ENCODE measurements around the gene SERF1A.
"Not testable (repeated sequence)": the region's sequence is repeated elsewhere in the genome, so short reads cannot be mapped to it uniquely, and the experiment has no call there.

The SERF1A gene

DNA sequence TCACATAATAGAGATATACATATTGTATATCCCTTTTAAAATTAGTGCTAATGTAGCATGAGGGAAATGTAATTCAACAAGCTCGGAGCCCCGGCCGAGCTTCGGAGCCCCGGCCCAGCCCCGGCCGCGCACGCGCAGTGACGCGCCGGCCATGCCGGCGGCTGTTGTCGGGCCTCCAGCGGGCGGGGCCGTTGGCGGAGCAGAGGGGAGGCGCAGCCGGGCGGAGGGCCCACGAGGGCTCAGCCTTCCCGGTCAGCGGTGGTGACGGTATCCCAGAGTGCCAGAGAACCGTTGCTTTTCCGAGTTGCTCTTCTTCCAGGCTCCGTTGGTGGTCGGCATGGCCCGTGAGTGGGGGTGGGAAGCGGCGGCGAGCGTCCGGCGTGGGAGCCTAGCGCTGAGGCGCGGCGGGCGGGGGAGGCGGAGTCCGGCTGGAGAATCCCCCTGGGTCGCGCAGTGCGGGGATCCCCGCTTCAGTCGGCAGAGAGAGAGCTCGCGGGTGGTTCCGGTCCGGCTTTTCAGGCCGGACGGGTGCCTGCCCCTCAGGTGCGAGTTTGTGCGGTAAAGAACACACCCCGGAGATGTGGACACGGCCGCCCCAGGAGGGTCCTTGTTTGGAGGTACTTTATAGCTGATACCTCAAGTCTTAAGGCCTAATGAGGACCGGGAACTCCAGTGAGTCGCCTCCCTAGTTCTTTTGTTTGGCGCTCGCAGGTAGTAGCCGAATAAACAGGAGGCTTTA lies at the start of gene SERF1A:
Gene SERF1A, plus strand, starts transcription at position 137 of the 739 bp plus-strand sequence. Its CDS starts 201 bp downstream, at position 338.
- not testable (repeated sequence) for H4K20me1 ChIP-seq (ENCODE audit: low read depth, low read length); H3K27me3 ChIP-seq (ENCODE audit: low read length); H2AFZ ChIP-seq (ENCODE audit: low read depth, low read length, severe bottlenecking); H3K4me3 ChIP-seq (ENCODE audit: insufficient read depth, low read length, poor library complexity, severe bottlenecking); H3F3A ChIP-seq (ENCODE audit: insufficient read depth); H3K9ac ChIP-seq (ENCODE audit: low read length); H3K36me3 ChIP-seq (ENCODE audit: low read length); H3K4me2 ChIP-seq (ENCODE audit: low read depth, low read length, poor library complexity, severe bottlenecking); H3K79me2 ChIP-seq (ENCODE audit: insufficient read depth, low read length); H3K9me3 ChIP-seq (ENCODE audit: insufficient read depth, low read length); H3K9me2 ChIP-seq (replicated peaks; ENCODE audit: insufficient read depth, low read length); H3K27ac ChIP-seq (ENCODE audit: low read depth, low read length)

DNA sequence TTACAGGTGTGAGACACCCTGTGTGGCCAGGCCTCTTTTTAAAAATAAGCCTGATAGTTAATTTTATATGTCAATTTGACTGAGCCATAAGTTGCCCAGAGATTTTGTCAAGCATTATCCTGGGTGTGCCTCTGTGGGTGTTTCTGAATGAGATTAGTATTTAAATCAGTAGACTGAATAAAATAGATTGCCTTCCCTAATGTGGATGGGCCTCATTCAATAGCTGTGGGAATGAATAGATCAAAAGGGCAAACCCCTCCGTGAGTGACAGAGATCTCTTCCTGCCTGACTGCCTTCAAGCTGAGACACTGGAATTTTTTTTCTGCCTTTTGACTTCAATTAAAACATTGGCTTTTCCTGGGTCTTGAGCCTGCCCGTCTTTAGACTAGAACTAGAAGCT lies 33.7 kb upstream of the SERF1A start:
- not testable (repeated sequence) for H3K4me3 ChIP-seq (ENCODE audit: insufficient read depth, low read length, poor library complexity, severe bottlenecking); H3K79me2 ChIP-seq (ENCODE audit: insufficient read depth, low read length); H3F3A ChIP-seq (ENCODE audit: insufficient read depth); H3K9me3 ChIP-seq (ENCODE audit: insufficient read depth, low read length); H3K27me3 ChIP-seq (ENCODE audit: low read length); H2AFZ ChIP-seq (ENCODE audit: low read depth, low read length, severe bottlenecking); H3K9ac ChIP-seq (ENCODE audit: low read length); H3K9me2 ChIP-seq (replicated peaks; ENCODE audit: insufficient read depth, low read length); H4K20me1 ChIP-seq (ENCODE audit: low read depth, low read length); H3K36me3 ChIP-seq (ENCODE audit: low read length); H3K27ac ChIP-seq (ENCODE audit: low read depth, low read length); H3K4me2 ChIP-seq (ENCODE audit: low read depth, low read length, poor library complexity, severe bottlenecking)

DNA sequence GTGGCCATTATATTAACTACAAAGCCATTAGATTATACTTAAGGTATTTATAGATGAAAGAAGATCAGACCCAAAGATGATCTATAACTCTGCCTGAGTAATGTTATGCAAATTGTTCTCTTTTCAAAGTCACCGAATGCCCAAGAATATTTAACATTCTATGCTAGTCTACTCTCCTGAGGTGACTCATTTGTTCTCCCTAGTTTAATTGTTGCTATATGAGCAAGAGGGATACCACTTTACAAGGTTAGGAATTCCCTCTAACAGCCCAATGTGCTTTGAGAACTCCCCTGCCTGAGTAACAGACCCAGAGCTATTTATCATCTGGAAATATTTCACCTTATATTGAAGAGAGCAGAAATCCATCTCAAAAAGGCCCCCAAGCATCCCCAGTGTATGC lies 29.8 kb upstream of the SERF1A start:
- H3K4me3 ChIP-seq (ENCODE audit: insufficient read depth, low read length, poor library complexity, severe bottlenecking); H3K9me3 ChIP-seq (ENCODE audit: insufficient read depth, low read length); H4K20me1 ChIP-seq (ENCODE audit: low read depth, low read length): not testable (repeated sequence)

DNA sequence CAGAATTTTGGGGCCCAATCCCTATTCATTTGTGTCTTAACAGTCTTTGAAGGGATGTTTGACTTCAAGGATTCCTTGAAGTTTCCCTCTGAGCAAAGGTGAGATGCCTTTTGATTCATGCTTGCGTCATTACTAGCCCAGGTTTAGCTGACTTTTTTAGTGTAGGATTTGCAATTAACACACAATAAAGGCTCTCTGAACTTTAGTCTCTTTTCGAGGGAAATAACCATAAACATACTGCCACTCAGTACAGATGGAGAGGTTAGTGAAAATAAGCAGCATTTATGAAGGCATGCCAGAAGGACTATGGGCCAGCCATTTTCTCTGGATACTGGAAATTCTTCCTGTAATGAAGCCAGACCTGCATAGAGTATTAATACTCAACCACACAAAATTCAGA lies 4.4 kb upstream of the SERF1A start:
- H2AFZ ChIP-seq (ENCODE audit: low read depth, low read length, severe bottlenecking); H3K27ac ChIP-seq (ENCODE audit: low read depth, low read length); H4K20me1 ChIP-seq (ENCODE audit: low read depth, low read length); H3K4me3 ChIP-seq (ENCODE audit: insufficient read depth, low read length, poor library complexity, severe bottlenecking); H3K9me3 ChIP-seq (ENCODE audit: insufficient read depth, low read length); H3K27me3 ChIP-seq (ENCODE audit: low read length); H3F3A ChIP-seq (ENCODE audit: insufficient read depth); H3K36me3 ChIP-seq (ENCODE audit: low read length); H3K9ac ChIP-seq (ENCODE audit: low read length); H3K4me2 ChIP-seq (ENCODE audit: low read depth, low read length, poor library complexity, severe bottlenecking); H3K79me2 ChIP-seq (ENCODE audit: insufficient read depth, low read length); H3K9me2 ChIP-seq (replicated peaks; ENCODE audit: insufficient read depth, low read length): not testable (repeated sequence)

More for the DNA sequence above, 29.8 kb upstream of the SERF1A start:
- not testable (repeated sequence) for H3K27ac ChIP-seq (ENCODE audit: low read depth, low read length); H3K79me2 ChIP-seq (ENCODE audit: insufficient read depth, low read length); H3K27me3 ChIP-seq (ENCODE audit: low read length); H3K36me3 ChIP-seq (ENCODE audit: low read length); H3K9me2 ChIP-seq (replicated peaks; ENCODE audit: insufficient read depth, low read length); H3F3A ChIP-seq (ENCODE audit: insufficient read depth); H3K4me2 ChIP-seq (ENCODE audit: low read depth, low read length, poor library complexity, severe bottlenecking); H2AFZ ChIP-seq (ENCODE audit: low read depth, low read length, severe bottlenecking); H3K9ac ChIP-seq (ENCODE audit: low read length)

DNA sequence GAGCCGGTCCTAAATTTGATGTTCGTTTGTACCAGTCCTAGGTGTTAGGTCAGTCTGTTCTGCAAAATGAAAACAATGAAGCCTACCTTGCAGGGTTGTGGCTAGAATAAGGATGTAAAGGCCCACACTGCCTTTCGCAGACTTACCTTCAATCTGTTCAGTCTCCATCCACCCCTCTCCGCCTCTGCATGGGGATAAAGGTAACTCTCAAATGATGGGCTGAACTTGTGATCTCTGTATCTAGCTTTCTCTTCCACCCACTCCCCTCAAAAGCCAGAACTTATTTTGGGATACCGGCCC lies 753 bp downstream of the SERF1A start:
- not testable (repeated sequence) for H3K9ac ChIP-seq (ENCODE audit: low read length)

DNA sequence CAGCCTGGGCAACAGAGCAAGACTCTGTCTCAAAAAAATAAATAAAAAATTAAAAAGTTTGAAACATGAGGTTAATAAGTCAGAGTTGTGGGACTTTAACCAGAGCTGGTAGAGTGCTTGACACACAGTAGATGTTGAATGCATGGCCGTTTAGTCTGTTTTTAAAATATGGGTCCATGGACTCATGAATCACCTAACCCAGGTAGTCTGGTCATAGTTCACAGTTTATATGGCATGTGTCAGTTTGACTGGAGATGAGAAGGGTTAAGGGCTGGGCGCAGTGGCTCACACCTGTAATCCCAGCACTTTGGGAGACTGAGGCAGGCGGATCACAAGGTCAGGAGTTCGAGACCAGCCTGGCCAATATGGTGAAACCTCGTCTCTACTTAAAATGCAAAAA lies 6.2 kb downstream of the SERF1A start:
- H3K4me3 ChIP-seq (ENCODE audit: insufficient read depth, low read length, poor library complexity, severe bottlenecking); H4K20me1 ChIP-seq (ENCODE audit: low read depth, low read length); H3K4me2 ChIP-seq (ENCODE audit: low read depth, low read length, poor library complexity, severe bottlenecking); H3K9ac ChIP-seq (ENCODE audit: low read length); H3F3A ChIP-seq (ENCODE audit: insufficient read depth); H3K79me2 ChIP-seq (ENCODE audit: insufficient read depth, low read length); H3K9me2 ChIP-seq (replicated peaks; ENCODE audit: insufficient read depth, low read length); H3K36me3 ChIP-seq (ENCODE audit: low read length); H3K9me3 ChIP-seq (ENCODE audit: insufficient read depth, low read length); H2AFZ ChIP-seq (ENCODE audit: low read depth, low read length, severe bottlenecking); H3K27me3 ChIP-seq (ENCODE audit: low read length); H3K27ac ChIP-seq (ENCODE audit: low read depth, low read length): not testable (repeated sequence)

More for the DNA sequence above, 753 bp downstream of the SERF1A start:
- H3F3A ChIP-seq (ENCODE audit: insufficient read depth); H2AFZ ChIP-seq (ENCODE audit: low read depth, low read length, severe bottlenecking); H3K9me3 ChIP-seq (ENCODE audit: insufficient read depth, low read length); H3K9me2 ChIP-seq (replicated peaks; ENCODE audit: insufficient read depth, low read length); H3K4me2 ChIP-seq (ENCODE audit: low read depth, low read length, poor library complexity, severe bottlenecking); H3K36me3 ChIP-seq (ENCODE audit: low read length); H3K27me3 ChIP-seq (ENCODE audit: low read length); H3K79me2 ChIP-seq (ENCODE audit: insufficient read depth, low read length); H4K20me1 ChIP-seq (ENCODE audit: low read depth, low read length); H3K27ac ChIP-seq (ENCODE audit: low read depth, low read length); H3K4me3 ChIP-seq (ENCODE audit: insufficient read depth, low read length, poor library complexity, severe bottlenecking): not testable (repeated sequence)

DNA sequence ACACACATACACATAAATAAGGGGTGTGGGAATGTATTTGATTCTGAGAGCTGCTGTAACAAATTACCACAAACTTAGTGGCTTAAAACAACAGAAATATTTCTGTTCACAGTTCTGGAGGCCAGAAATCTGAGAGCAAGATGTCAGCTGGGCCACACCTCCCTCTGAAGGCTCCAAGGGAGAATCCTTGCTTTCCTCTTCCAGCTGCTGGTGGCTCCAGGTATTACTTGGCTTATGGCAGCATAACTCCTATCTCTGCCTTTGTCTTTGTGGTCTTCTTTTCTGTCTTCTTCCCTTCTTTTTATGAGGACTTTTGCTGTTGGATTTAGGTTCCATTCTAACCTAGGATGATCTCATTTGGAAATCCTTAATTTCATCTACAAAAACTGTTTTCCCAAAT lies 16.4 kb downstream of the SERF1A start:
- not testable (repeated sequence) for H3K36me3 ChIP-seq (ENCODE audit: low read length); H3K27me3 ChIP-seq (ENCODE audit: low read length); H3F3A ChIP-seq (ENCODE audit: insufficient read depth); H2AFZ ChIP-seq (ENCODE audit: low read depth, low read length, severe bottlenecking); H3K4me3 ChIP-seq (ENCODE audit: insufficient read depth, low read length, poor library complexity, severe bottlenecking); H3K27ac ChIP-seq (ENCODE audit: low read depth, low read length); H3K4me2 ChIP-seq (ENCODE audit: low read depth, low read length, poor library complexity, severe bottlenecking); H4K20me1 ChIP-seq (ENCODE audit: low read depth, low read length); H3K9me2 ChIP-seq (replicated peaks; ENCODE audit: insufficient read depth, low read length); H3K79me2 ChIP-seq (ENCODE audit: insufficient read depth, low read length); H3K9me3 ChIP-seq (ENCODE audit: insufficient read depth, low read length); H3K9ac ChIP-seq (ENCODE audit: low read length)

DNA sequence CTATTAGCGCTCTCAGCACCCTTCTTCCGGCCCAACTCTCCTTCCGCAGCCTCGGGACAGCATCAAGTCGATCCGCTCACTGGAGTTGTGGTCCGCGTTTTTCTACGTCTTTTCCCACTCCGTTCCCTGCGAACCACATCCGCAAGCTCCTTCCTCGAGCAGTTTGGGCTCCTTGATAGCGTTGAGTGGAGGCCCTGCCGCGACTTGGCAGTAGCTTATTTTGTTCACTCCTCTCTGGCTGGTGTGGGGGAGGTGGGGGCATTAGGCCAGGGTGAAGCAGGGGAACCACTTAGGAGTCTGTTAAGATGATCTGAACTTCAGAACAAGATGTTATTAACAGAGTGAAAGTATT lies 24.7 kb downstream of the SERF1A start:
- H3K36me3 ChIP-seq (ENCODE audit: low read length); H3K27ac ChIP-seq (ENCODE audit: low read depth, low read length); H4K20me1 ChIP-seq (ENCODE audit: low read depth, low read length); H3K9me3 ChIP-seq (ENCODE audit: insufficient read depth, low read length); H3K4me3 ChIP-seq (ENCODE audit: insufficient read depth, low read length, poor library complexity, severe bottlenecking); H3K27me3 ChIP-seq (ENCODE audit: low read length); H3K79me2 ChIP-seq (ENCODE audit: insufficient read depth, low read length); H3K9me2 ChIP-seq (replicated peaks; ENCODE audit: insufficient read depth, low read length); H3K4me2 ChIP-seq (ENCODE audit: low read depth, low read length, poor library complexity, severe bottlenecking); H2AFZ ChIP-seq (ENCODE audit: low read depth, low read length, severe bottlenecking); H3F3A ChIP-seq (ENCODE audit: insufficient read depth); H3K9ac ChIP-seq (ENCODE audit: low read length): not testable (repeated sequence)
